Measurements from ENCODE around the gene SLC6A1.

SLC6A1 gene

GRCh38 chr3:10995871-10996270 lies 3.3 kb downstream of the SLC6A1 start:
- no peak for TF ChIP-seq SPI1 (IDR thresholded peaks at IDR 0.05; ENCODE audit: borderline replicate concordance, low read depth)
- no peak for TF ChIP-seq POLR2AphosphoS5 (IDR thresholded peaks at IDR 0.05; ENCODE audit: low read depth)
- no peak for TF ChIP-seq GABPA (IDR thresholded peaks at IDR 0.05; ENCODE audit: low read depth)
- TF ChIP-seq REST (IDR thresholded peaks at IDR 0.05; ENCODE audit: insufficient replicate concordance, low read depth): no peak
- Histone ChIP-seq H3K27ac (replicated peaks) (no peak overlapping the region), H3K4me3 (replicated peaks; ENCODE audit: insufficient read depth, low read length) (no peak overlapping the region), H3K27me3 (ENCODE audit: insufficient read depth, poor library complexity, severe bottlenecking) (peaks cover 35% of the 10 kb centered on the region)
- no peak for DNase-seq (ENCODE audit: low read depth in 1 of 2, low spot score in 1 of 2)

GRCh38 chr3:10996345-10997013 lies 3.9 kb downstream of the SLC6A1 start:
- Histone ChIP-seq H3K27ac (replicated peaks) (no peak overlapping the region), H3K27me3 (ENCODE audit: insufficient read depth, poor library complexity, severe bottlenecking) (peaks cover 29% of the 10 kb centered on the region), H3K4me3 (replicated peaks; ENCODE audit: insufficient read depth, low read length) (no peak overlapping the region)
- no peak for TF ChIP-seq SPI1 (IDR thresholded peaks at IDR 0.05; ENCODE audit: borderline replicate concordance, low read depth)
- no peak for TF ChIP-seq REST (IDR thresholded peaks at IDR 0.05; ENCODE audit: insufficient replicate concordance, low read depth)
- TF ChIP-seq CTCF (IDR thresholded peaks at IDR 0.05; ENCODE audit: insufficient read depth, low read length): no peak
- TF ChIP-seq GABPA (IDR thresholded peaks at IDR 0.05; ENCODE audit: low read depth): no peak
- TF ChIP-seq POLR2AphosphoS5 (IDR thresholded peaks at IDR 0.05; ENCODE audit: low read depth): no peak
- DNase-seq (ENCODE audit: low read depth in 1 of 2, low spot score in 1 of 2): no peak

- no peak for DNase-seq (ENCODE audit: low read depth in 1 of 2, low spot score in 1 of 2)
- Histone ChIP-seq H3K4me3 (replicated peaks; ENCODE audit: insufficient read depth, low read length) (no peak overlapping the region), H3K27me3 (ENCODE audit: insufficient read depth, poor library complexity, severe bottlenecking) (peaks cover 22% of the 10 kb centered on the region), H3K27ac (replicated peaks) (no peak overlapping the region)
- TF ChIP-seq SPI1 (IDR thresholded peaks at IDR 0.05; ENCODE audit: borderline replicate concordance, low read depth) (no peak), GABPA (IDR thresholded peaks at IDR 0.05; ENCODE audit: low read depth) (no peak), CTCF (IDR thresholded peaks at IDR 0.05; ENCODE audit: insufficient read depth, low read length) (no peak), REST (IDR thresholded peaks at IDR 0.05; ENCODE audit: insufficient replicate concordance, low read depth) (no peak)
Observed at GRCh38 chr3:10997196-10997595, 4.6 kb downstream of the SLC6A1 start.

Data from HL-60 (cell line).